HG03442 (cell line): ENCODE data around the gene TCF7.
"Not testable (repeated sequence)": the region's sequence is repeated elsewhere in the genome, so short reads cannot be mapped to it uniquely, and the experiment has no call there.

ENCODE experiments used
- ATAC-seq: cut with Tn5 transposase; IDR thresholded peaks from one replicate; pipeline ENCODE4 v1.9.1; 2021; ENCODE audit warnings: mild to moderate bottlenecking, moderate library complexity; ENCODE audit not compliant: unreplicated experiment

TCF7 gene

GRCh38 chr5:134142806-134143205 is 28.3 kb downstream of the TCF7 start:
- ATAC-seq: no peak

GRCh38 chr5:134143431-134143830 is 28.9 kb downstream of the TCF7 start:
- ATAC-seq: no peak

GRCh38 chr5:134143944-134144941 is 29.8 kb downstream of the TCF7 start:
- no peak for ATAC-seq

- ATAC-seq: no peak
Observed at GRCh38 chr5:134145041-134145757, 30.7 kb downstream of the TCF7 start.

GRCh38 chr5:134145779-134146581 is 31.5 kb downstream of the TCF7 start:
- ATAC-seq: peak; percentile 68

- no peak for ATAC-seq
Observed at GRCh38 chr5:134146651-134147518, 32.4 kb downstream of the TCF7 start.

GRCh38 chr5:134148316-134148715 is 33.8 kb downstream of the TCF7 start:
- ATAC-seq: no peak

- ATAC-seq: no peak
Observed at GRCh38 chr5:134148986-134149539, 34.6 kb downstream of the TCF7 start.

- ATAC-seq: no peak
Observed at GRCh38 chr5:134149571-134150303, 35.3 kb downstream of the TCF7 start.

- ATAC-seq: no peak
Observed at GRCh38 chr5:134151723-134152122, 37.2 kb downstream of the TCF7 start.

GRCh38 chr5:134152173-134152832 is 37.8 kb downstream of the TCF7 start:
- ATAC-seq: not testable (repeated sequence)

GRCh38 chr5:134153241-134153640 is 38.8 kb downstream of the TCF7 start:
- ATAC-seq: no peak

GRCh38 chr5:134153657-134154056 is 39.2 kb downstream of the TCF7 start:
- ATAC-seq: no peak

GRCh38 chr5:134161513-134162395 is 47.3 kb downstream of the TCF7 start:
- no peak for ATAC-seq

GRCh38 chr5:134162592-134162991 is 48.1 kb downstream of the TCF7 start:
- no peak for ATAC-seq

GRCh38 chr5:134171972-134172371 is 57.5 kb downstream of the TCF7 start:
- no peak for ATAC-seq
